ENCODE results near the gene PRMT7. TPM values are rescaled to one million over a fixed set of nuclear protein-coding genes. Genes with fewer than 3 reads are reported as not detected.

The PRMT7 gene
- total RNA-seq, 1 experiment from 2014 or later: 49.4 TPM

DNA sequence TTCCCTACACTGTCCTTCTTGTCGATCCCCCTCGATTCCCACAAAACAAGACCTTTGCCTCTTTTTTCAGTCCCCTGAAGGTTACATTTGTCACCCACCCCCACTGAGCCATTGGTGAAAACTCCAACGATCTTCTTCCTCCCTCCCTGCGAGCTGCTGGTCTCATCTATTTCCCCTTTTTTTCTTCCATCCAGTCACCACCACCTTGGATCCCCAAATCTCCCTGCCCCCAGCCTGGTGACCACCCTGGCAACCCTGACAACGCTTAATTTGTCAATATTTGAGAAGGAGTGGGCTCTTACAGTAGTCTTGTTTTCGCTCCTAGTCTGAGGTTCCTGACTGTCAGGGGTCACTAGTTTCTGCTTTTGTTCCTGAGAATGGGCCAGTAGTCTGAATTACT lies 74.6 kb downstream of the PRMT7 start:
- intact Hi-C loops (cut with micrococcal nuclease; ENCODE audit: unreplicated experiment): no loop called here
- Mint-ChIP-seq H3K9me3 (ENCODE audit: low read depth, unreplicated experiment) (no peaks in the 10 kb centered on the region), H3K4me1 (ENCODE audit: low read depth, unreplicated experiment) (peaks cover 16% of the 10 kb centered on the region), H3K27ac (ENCODE audit: unreplicated experiment) (no peak overlapping the region), H3K27me3 (ENCODE audit: unreplicated experiment) (peaks cover 15% of the 10 kb centered on the region), H3K4me3 (ENCODE audit: low read depth, unreplicated experiment) (no peak overlapping the region), H3K36me3 (ENCODE audit: insufficient read depth, unreplicated experiment) (no peaks in the 10 kb centered on the region)
- TF ChIP-seq, protein P1, sequence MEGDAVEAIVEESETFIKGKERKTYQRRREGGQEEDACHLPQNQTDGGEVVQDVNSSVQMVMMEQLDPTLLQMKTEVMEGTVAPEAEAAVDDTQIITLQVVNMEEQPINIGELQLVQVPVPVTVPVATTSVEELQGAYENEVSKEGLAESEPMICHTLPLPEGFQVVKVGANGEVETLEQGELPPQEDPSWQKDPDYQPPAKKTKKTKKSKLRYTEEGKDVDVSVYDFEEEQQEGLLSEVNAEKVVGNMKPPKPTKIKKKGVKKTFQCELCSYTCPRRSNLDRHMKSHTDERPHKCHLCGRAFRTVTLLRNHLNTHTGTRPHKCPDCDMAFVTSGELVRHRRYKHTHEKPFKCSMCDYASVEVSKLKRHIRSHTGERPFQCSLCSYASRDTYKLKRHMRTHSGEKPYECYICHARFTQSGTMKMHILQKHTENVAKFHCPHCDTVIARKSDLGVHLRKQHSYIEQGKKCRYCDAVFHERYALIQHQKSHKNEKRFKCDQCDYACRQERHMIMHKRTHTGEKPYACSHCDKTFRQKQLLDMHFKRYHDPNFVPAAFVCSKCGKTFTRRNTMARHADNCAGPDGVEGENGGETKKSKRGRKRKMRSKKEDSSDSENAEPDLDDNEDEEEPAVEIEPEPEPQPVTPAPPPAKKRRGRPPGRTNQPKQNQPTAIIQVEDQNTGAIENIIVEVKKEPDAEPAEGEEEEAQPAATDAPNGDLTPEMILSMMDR (IDR thresholded peaks at IDR 0.05; ENCODE audit: unreplicated experiment): no peak
- CTCF ChIA-PET: interaction anchor here (0.9 kb wide), 1 partner anchor 9 kb away, joined by 6 read pairs; no protein-coding TSS in a partner anchor
- BruUV-seq (replicated peaks): no TSS peak
- DNase-seq: no peak

GRCh38 chr16:68386628-68387027 lies 75.8 kb downstream of the PRMT7 start:
- Mint-ChIP-seq H3K27me3 (ENCODE audit: unreplicated experiment) (peaks cover 24% of the 10 kb centered on the region), H3K4me1 (ENCODE audit: low read depth, unreplicated experiment) (peaks cover 16% of the 10 kb centered on the region), H3K9me3 (ENCODE audit: low read depth, unreplicated experiment) (no peaks in the 10 kb centered on the region), H3K27ac (ENCODE audit: unreplicated experiment) (no peak overlapping the region), H3K36me3 (ENCODE audit: insufficient read depth, unreplicated experiment) (no peaks in the 10 kb centered on the region), H3K4me3 (ENCODE audit: low read depth, unreplicated experiment) (no peak overlapping the region)
- TF ChIP-seq, protein P1 (IDR thresholded peaks at IDR 0.05; ENCODE audit: unreplicated experiment): no peak
- intact Hi-C loops (cut with micrococcal nuclease; ENCODE audit: unreplicated experiment): no loop called here
- DNase-seq: peak; percentile 63
- CTCF ChIA-PET: interaction anchor here (0.6 to 1.1 kb wide), 3 partner anchors 21 to 568 kb away, joined by 3 to 4 read pairs (median 4); no protein-coding TSS in a partner anchor
- BruUV-seq (replicated peaks): no TSS peak

DNA sequence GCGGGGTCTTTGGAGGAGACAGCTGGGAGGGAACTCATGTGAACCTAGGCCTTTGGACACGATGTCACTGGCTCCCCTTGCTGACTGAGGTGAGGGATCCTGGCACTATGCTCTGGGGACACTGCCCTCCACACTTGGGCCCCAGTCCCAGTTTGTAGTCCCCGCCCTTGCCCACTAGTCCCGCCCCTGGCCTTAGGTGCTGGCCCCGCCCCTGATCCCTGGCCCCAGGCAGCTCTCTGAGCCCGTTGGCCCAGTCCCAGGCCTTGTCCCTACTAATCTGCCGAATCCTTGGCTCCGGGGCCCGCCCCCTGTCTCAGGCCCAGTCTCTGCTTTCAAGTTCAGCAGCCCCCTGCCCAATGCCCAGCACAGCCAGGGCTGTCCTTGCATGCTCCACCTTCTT lies 76.5 kb downstream of the PRMT7 start:
- intact Hi-C loops (cut with micrococcal nuclease; ENCODE audit: unreplicated experiment): no loop called here
- CTCF ChIA-PET: interaction anchor here (1.1 kb wide), 1 partner anchor 20 kb away, joined by 3 read pairs; no protein-coding TSS in a partner anchor
- H3K27ac Mint-ChIP-seq (ENCODE audit: unreplicated experiment): no peak overlapping the region

GRCh38 chr16:68388124-68388523 lies 77.3 kb downstream of the PRMT7 start:
- BruUV-seq (replicated peaks): no TSS peak
- no peaks in the 10 kb centered on the region for H3K36me3 Mint-ChIP-seq (ENCODE audit: insufficient read depth, unreplicated experiment)
- CTCF ChIA-PET: no interaction called here
- no peaks in the 10 kb centered on the region for H3K9me3 Mint-ChIP-seq (ENCODE audit: low read depth, unreplicated experiment)
- intact Hi-C loops (cut with micrococcal nuclease; ENCODE audit: unreplicated experiment): no loop called here
- H3K4me1 Mint-ChIP-seq (ENCODE audit: low read depth, unreplicated experiment): peaks cover 16% of the 10 kb centered on the region
- peaks cover 25% of the 10 kb centered on the region for H3K27me3 Mint-ChIP-seq (ENCODE audit: unreplicated experiment)
- H3K4me3 Mint-ChIP-seq (ENCODE audit: low read depth, unreplicated experiment): no peak overlapping the region
- DNase-seq: no peak
- H3K27ac Mint-ChIP-seq (ENCODE audit: unreplicated experiment): no peak overlapping the region
- TF ChIP-seq, protein P1 (IDR thresholded peaks at IDR 0.05; ENCODE audit: unreplicated experiment): no peak

More for the DNA sequence above, 76.5 kb downstream of the PRMT7 start:
- BruUV-seq (replicated peaks): no TSS peak
- TF ChIP-seq, protein P1 (IDR thresholded peaks at IDR 0.05; ENCODE audit: unreplicated experiment): no peak
- Mint-ChIP-seq H3K36me3 (ENCODE audit: insufficient read depth, unreplicated experiment) (no peaks in the 10 kb centered on the region), H3K9me3 (ENCODE audit: low read depth, unreplicated experiment) (no peaks in the 10 kb centered on the region), H3K4me3 (ENCODE audit: low read depth, unreplicated experiment) (no peak overlapping the region), H3K27me3 (ENCODE audit: unreplicated experiment) (peaks cover 25% of the 10 kb centered on the region), H3K4me1 (ENCODE audit: low read depth, unreplicated experiment) (peaks cover 16% of the 10 kb centered on the region)
- DNase-seq: no peak

Measured in Calu3 (cell line).